NB4 (cell line): Measurements from ENCODE around the gene PEX12.

Experiments used
- CTCF ChIP-seq: IDR thresholded peaks from one replicate; pipeline ENCODE4 v1.5.1; 2012; ENCODE audit warnings: low read depth, low read length
- MAX ChIP-seq: IDR thresholded peaks from 2 replicates; pipeline ENCODE4 v1.6.1; 2011; ENCODE audit warnings: low read depth, low read length
- MYC ChIP-seq: IDR thresholded peaks from 2 replicates; pipeline ENCODE4 v1.6.1; 2011; ENCODE audit warnings: low read depth, low read length
- POLR2A ChIP-seq: IDR thresholded peaks from 2 replicates; pipeline ENCODE4 v1.6.1; 2011; ENCODE audit warnings: mild to moderate bottlenecking; ENCODE audit not compliant: insufficient read length; ENCODE audit errors: extremely low read depth

GRCh38 chr17:35541434-35541833 lies 36.9 kb downstream of the PEX12 start:
- no peak for TF ChIP-seq CTCF
- TF ChIP-seq MAX = no peak
- no peak for TF ChIP-seq POLR2A
- TF ChIP-seq MYC = no peak
